Stomach (tissue), 4 donors: ENCODE results near the gene PNLDC1.

ENCODE experiments used
- CTCF ChIP-seq, 7 experiments: fragments of 450-650 bp in 4 of 7; fragments of 200-600 bp in 3 of 7; sonication (generic) in 3 of 7; IDR thresholded peaks; one replicate each; pipeline ENCODE4 v1.5.1; 2016 to 2019; ENCODE audit warnings: antibody characterized with exemption in 7 of 7, control low read depth in 2 of 7, mild to moderate bottlenecking in 1 of 7
- EP300 ChIP-seq: sonication (generic); formaldehyde crosslinking; IDR thresholded peaks from one replicate; pipeline ENCODE4 v1.6.1; 2017; ENCODE audit warnings: antibody characterized with exemption
- POLR2A ChIP-seq, 4 donors: fragments of 450-650 bp; IDR thresholded peaks; one replicate each; pipeline ENCODE4 v1.6.1; 2016; ENCODE audit warnings: antibody characterized with exemption in 4 of 4, control low read depth in 2 of 4, mild to moderate bottlenecking in 1 of 4, moderate library complexity in 1 of 4
- POLR2AphosphoS5 ChIP-seq, 3 donors: sonication (generic); formaldehyde crosslinking; IDR thresholded peaks; one replicate each; pipeline ENCODE4 v1.6.1; 2016; ENCODE audit warnings: antibody characterized with exemption in 3 of 3

GRCh38 chr6:159844737-159845645, 44.9 kb downstream of the PNLDC1 start:
- TF ChIP-seq EP300 (no peak), CTCF (IDR thresholded peaks at IDR 0.05) (no peak), POLR2A (IDR thresholded peaks at IDR 0.05) (no peak), POLR2AphosphoS5 (IDR thresholded peaks at IDR 0.05) (no peak)
